Non-pigmented ciliary epithelial cell (primary cell): Measurements from ENCODE around the gene MMP21.

Experiments
- DNase-seq: peaks from one replicate; pipeline ENCODE4 v3.0.0-alpha.2; 2010; ENCODE audit warnings: low read depth

MMP21 gene, protein sequence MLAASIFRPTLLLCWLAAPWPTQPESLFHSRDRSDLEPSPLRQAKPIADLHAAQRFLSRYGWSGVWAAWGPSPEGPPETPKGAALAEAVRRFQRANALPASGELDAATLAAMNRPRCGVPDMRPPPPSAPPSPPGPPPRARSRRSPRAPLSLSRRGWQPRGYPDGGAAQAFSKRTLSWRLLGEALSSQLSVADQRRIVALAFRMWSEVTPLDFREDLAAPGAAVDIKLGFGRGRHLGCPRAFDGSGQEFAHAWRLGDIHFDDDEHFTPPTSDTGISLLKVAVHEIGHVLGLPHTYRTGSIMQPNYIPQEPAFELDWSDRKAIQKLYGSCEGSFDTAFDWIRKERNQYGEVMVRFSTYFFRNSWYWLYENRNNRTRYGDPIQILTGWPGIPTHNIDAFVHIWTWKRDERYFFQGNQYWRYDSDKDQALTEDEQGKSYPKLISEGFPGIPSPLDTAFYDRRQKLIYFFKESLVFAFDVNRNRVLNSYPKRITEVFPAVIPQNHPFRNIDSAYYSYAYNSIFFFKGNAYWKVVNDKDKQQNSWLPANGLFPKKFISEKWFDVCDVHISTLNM

DNA sequence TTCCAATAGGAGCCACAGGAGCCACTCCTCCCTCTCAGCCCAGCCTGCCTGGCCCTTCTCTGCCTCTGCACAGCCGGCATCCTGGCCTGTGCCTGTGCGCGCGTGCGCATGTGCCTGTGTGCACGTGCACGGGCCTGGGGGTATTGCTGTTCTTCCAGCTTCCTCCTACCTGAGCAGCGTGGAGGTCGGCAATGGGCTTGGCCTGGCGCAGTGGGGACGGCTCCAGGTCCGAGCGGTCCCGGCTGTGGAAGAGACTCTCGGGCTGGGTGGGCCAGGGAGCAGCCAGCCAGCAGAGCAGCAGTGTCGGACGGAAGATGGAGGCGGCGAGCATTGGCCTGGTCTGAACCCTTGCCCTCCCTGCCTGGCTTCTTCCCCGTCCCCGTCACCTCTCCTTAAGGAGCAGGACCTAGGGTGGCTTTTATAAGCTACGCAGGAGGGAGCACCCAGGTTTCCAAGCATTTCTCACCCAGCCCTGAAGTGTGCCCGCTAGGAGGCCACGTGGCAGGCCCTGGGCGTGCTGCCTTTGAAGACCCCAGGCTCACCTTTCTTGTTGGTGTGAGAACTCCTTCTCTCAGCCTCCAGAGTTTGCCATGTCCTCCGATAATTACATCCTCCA is at the start of gene MMP21:
Gene MMP21, minus strand, starts transcription at position 331 of the 616 bp plus-strand sequence. Its CDS starts 0 bp downstream, at position 331.
- no peak for DNase-seq

DNA sequence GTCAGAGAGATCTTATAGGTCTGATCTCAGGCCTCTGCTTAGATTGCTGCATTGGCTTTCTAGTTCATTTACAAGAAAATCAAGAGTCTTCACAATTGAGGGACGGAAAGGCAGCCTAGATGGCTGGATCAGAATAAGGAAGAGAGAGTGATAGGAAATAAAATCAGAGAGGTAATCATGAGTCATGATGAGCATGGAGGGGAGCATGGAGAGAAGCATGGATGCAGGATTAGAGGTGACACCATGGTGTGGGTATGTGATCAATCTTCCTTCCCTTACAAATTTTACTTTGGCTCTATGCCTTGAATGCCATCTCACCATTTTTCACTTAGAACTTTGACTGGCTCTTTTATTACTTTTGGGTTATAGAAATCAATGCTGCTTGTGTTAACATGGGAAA is 49.1 kb upstream of the MMP21 start:
- DNase-seq, result peak; percentile 15

DNA sequence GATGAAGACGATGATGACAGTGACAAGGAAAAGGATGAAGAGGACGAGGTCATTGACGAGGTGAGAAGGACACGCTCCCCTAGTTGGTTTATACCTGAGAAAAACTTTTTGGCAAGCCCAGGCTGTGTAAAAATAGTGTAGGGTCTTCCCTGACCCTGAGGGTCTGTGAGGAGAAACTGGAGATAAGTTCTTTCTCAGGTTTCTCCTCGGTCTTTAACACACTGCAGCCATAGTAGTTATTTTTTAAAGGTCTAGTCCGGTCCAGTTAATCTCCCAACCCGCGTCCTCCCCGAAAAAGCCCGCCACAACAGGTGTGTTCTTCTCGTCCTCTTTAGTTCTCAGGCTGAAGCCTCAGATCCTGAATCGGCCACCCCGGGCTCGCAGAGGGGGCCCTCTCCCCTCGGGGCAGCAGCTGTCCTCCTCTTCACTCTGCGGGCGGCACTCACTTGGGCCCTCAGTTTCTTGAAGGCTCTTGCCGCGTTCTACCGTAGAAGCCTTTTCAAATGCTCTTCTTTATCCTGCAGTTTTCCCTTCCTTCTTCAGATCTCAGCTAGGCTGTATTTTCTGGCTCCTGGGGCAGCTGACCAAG is 48.1 kb upstream of the MMP21 start:
- DNase-seq, result no peak

DNA sequence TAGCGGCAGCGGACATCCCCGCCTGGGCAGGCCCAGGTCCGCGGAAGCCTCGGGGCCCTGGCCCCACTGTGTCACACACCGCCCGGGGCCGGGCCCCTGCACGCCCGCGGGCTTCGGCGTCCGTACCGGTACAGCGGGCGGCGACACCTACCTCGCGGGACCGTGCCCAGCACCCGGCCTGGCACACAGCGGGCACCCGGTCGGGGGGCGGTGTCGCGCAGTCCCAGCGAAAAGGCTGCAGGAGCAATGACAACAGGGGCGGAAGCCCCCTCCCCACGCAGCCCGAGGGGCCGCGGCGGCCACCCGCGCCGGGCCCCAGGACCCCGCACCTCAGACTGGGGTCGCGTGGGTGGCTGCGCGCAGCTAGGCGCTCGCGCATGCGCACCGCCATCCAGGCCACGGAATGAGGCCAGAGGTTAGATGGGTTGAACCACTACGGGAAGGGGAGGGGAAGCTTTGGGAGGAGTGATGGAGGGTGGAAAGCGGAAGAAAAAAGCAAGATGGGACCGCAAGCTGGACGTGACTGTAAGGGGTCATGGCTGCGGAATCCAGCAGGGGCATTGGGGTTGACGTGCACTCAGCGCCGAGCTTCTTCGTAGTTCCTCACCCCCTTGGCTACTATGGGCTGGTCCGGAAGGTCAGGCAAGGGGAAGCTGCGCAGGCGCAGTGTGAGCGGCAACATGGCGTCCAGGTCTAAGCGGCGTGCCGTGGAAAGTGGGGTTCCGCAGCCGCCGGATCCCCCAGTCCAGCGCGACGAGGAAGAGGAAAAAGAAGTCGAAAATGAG is 47.4 kb upstream of the MMP21 start, which contains the start of the genes BCCIP and UROS:
Gene BCCIP, plus strand, starts transcription at position 669 of the 785 bp plus-strand sequence. Its CDS starts 12 bp downstream, at position 681.
Gene UROS, minus strand, starts transcription at position 381 of the 785 bp plus-strand sequence. CDS start 6,759 bp downstream, outside the sequence.
- DNase-seq, result peak; percentile 42

DNA sequence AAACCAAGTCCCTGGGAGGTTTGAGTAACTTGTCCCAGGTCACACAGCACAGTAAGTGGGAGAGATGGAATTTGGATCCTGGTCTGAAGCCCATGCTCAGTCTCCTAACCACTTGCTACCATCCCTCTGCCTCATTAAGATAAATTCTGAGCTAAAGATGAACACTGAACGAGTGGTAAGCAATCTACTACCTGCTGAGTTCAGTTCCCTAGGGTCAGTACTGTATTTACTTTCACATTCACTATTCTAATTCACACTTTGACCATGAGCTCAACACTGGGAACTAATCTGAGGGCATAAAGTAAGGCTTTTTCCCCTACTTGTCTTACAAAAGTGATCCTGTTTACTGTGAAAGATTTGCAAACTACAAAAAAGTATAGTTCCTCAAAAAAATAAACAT is 45.1 kb upstream of the MMP21 start:
- no peak for DNase-seq

DNA sequence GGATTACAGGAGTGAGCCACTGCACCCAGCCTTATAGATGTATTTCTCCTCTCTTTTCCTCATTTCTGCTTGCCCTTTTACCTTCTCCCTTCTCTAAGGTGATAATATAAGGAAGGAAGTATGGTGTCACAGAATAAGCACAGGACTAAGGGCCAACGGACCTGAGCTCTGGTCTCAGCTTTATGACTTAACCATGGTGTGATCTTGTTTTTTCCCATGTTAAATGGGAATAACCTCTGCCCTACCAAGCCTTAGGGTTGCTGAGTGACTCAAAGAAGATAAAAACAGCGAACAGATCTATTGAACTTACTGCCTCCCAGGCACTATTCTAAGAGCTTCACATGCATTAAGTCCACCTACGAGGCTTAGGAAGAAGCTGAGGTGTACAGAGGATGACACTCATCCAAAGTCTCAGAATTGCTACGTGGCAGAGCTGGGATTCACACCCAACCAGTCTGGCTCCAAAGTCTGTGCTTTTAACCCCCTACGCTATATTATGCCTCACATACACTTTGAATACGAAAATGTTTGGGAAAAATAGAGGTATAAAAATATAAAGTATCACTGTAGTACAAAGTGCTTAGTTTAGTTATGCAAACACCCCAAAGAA is 41.8 kb upstream of the MMP21 start:
- DNase-seq, result no peak

DNA sequence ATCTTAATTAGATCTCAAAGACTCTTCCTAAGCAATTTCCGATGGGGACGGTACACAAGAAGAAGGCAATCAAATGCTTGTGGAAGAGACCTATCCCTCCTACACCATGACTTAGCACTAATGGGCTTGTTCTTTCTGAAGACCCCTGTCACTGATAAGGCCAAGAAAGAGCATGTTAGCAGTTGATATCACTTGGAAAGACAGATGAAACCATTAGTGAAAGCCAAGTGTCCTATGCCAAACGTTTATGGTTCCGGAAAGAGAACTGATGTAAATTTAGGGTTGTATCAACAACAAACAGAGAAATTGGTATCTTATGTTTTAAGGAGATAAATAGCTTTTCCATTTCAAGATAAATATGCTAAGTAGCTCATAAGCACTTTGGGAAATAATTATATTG is 40.9 kb upstream of the MMP21 start:
- DNase-seq, result no peak

DNA sequence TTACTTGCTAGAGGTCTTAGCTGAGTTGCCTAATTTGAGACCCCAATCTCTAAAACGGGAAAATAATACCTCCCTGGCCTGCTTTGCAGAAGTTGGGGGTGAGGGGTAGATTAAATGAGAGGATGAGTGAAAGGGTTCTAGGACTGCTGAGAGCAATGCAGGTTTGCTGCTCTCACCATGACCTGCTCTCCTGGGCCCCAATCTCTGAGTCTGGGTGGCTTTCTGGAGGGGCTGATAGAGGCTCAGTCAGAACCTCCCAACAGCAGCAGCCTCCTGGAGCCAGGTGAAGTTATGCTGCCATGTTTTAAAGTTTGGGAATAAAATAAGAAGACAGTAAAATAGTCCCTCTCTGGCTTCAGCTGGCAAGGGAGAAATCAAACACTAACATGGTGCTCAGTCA is 40.1 kb upstream of the MMP21 start:
- DNase-seq, result no peak

DNA sequence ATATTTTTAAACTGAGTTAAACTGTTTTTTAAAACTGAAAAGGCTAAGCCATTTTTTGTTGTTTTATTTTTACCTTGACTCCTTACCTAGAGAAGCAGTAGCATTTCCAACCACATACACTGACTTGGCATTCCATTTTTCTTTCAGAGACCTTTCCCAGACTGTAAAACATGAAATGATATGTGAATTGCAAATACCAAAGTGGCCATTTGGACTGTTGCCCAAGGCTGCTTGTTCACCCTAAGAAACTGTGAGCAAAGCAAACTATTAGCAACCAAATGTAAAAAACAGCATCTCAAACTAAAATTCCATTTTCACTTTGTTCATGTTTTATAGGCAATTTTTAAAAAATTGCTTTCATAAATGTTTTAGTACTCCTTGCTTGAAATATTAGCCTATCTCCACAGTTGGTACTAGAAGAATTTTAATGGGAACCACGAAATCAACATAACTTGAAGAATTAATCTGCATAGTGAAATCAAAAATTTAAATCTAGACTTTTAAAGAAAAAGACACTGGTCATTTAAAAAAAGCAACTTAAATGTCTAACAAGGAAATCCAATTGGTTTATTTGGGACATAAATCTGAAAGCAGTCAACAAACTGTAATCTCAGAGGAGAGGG is 36.6 kb upstream of the MMP21 start:
- peak; percentile 30 for DNase-seq

DNA sequence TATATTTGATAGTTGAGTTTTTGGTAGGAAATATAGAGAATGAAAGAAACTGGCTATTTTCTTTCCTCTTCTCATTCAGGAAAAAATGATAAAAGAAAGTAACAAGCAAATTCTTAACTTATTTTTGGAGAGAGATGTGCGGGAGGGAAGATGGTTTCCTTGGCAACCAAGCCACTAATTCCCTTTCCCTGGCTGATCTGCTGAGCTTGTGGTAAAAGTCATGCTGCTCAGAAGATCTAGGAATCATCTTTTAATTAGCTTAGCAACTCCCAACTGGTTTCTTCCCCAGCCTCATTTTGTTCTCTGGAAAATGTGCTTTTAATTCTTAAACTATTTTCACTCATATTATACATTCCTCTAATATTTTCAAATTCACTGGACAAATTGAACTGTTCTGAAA is 35.6 kb upstream of the MMP21 start:
- no peak for DNase-seq

DNA sequence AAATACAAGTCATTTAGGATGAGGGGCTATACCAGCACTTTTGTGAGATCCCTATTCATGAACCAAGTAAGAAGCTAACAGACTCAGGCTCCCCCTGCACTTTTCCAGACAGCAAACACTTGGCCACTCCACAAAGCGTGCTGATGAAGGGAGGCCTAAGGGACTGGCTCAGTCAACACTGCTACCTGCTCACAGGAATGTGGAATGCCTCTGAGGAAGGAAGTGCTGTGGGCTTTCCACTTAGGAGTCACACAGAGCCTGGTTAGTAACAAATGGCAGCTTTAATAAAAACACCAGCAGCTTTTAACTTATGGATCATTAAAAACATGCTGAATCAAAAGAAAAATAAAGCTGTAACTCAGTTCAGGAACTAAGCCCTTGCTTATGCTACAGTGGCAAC is 32.4 kb upstream of the MMP21 start:
- no peak for DNase-seq

DNA sequence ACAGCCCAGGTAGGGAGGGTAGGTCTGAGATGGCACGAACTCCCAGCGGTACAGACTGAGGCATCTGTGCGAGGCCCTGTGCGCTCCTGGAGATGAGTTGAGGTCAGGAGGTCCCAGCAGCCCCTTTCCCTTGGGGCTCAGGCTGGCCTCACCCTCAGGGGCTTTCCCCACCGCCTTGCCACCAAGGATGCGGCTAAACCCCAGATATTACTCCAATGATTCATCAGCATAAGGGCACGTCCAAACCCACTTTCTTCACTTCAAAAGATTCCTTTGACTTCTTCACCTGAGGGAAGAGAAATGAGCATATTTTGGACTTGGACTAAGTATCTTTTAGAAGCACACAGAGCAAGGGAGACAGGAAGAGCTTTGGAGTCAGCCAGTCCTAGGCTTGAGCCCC is 27.1 kb upstream of the MMP21 start:
- no peak for DNase-seq

DNA sequence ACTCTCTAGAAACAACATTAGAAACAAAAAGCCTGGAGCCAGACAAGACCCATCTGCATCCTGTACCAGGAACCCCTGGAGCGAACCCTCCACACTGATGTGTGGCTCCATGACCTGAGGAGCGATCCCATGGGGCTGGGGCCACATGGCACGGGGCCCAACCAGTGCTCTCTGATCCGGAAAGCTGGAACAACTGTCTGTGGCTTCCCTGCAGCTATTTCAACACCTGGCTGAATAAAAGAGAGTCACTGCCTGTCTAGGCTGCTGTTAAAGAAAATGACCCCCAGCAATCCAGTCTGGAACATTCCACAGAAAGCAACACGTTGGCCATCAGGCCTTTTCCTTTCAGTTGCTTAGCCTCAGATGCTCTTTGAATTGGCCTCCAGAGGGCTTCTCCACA is 26.5 kb upstream of the MMP21 start:
- no peak for DNase-seq

DNA sequence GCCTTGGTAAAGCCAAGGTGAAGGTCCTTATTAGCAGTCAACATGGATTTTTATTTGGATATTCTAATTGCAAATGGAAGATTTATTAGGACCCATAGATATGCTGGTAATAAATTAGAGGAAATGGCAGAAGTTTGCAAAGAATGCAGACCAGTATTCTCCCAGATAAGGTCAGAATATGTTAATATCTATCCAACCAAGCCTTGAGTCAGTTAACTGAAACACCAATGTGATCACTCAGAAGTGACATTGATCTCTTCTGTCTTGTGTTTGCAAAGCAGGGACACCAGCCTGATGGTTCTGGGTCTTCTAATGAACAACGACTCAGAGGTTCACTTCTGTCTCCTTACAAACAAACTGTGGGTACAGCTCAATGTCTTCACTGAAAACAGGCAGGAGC is 26.0 kb upstream of the MMP21 start:
- DNase-seq, result no peak

DNA sequence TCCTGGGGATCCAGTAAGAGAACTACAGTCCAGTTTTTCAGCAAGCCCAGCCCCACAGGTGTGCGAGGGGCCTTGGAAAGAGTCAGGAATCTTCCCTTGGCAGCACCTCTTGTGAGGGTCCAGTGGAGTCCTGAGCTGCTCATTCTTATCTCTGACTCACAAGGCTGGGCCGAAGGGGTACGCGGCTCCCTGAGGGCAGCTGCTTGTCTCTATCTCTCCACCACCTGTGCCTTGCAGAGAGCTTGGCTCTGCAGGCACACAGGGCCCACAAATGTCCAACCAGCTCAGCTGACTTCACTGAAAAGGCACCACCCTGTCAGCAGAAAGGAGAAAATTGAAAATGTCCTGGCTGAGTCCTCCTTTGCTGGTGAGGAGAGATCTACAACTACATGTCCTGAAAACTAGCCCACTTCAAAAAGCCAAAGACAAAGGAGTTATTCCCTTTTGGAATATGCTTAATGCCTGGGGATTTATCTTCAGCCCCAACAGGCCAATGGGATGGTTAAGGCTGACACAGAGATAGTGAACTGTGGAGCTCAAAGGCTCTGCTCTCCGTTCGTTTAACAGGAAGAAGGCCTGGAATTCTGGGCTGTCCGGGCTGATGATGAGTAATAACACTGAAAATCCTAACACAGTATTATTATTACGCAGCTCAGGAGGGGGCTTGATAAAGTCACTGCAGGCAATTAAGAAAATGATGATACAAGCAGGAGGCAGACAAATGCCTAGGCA is 24.0 kb upstream of the MMP21 start:
- no peak for DNase-seq

DNA sequence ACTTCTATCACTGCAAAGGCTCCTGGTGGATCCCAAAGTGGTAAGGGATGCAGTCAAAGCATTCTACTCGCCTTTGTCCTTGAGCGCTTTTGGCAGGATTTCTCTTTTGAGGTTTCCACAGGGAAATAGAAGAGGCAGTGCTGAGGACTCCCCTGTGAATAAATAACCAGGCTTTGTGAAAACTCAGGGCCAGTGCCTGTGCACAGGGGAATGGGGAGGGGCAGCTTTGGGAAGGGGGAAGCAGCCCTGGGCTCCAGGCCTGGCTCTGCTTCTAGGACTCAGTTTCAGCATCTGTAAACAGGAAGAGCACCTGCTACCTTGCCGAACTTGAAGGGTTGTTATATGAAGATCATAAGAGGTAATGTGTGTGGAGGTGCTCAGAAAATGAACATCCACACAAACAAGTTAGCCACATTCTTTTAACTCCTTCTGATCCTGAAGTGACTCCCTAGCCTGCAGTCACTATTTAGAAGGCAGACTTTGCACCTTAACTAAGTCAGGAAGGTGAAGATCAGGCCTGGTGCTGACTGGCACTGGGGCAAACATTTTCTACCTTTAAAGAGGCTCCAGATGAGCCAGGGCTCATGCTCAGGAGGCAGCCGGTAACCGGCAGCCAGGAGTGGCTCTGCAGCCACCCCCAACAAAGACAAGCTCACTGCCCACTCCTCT is 22.5 kb upstream of the MMP21 start:
- no peak for DNase-seq

DNA sequence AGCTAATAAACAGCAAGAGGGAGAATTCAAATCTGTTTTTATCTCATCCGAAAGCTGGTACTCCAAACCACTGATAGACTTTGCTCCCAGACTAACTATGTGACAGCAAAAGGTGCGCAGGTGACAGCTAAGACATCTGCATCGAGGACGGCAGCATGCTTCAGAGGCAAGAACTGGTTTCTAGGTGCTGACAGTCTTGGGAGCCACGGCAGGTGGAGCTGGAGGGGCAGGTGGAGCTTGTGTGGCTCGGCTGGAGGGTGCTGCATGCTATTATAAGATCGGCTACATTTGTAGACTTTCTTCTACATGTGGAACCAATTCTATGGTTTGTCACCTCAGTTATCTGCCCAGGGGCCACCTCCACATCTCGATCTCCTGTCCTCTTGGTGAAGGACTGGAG is 21.8 kb upstream of the MMP21 start:
- DNase-seq, result no peak

DNA sequence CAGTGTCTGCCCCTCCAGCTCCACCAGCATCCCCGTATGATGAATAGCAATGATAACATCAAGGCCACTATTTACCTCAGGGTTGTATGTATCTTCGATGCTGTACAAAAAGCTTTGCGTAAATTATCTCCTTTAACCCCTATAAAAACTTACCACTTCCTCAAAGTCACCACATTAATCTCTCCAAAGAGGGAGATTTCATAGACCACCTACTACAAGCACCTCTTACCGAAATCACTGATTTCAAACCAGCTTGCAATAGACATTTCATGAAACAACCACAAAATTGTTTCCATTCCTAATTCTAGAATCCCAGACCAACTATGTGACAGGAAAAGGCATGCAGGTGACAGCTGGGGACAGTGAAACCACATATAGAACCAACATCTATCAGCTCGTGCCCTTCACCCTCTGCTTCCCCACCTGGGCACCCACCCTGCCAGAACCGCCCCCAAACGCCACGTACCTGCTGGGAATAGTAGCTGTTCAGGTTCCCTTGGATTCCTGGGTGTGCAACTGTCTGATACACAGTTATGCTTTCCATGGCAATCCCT is 20.1 kb upstream of the MMP21 start:
- no peak for DNase-seq

DNA sequence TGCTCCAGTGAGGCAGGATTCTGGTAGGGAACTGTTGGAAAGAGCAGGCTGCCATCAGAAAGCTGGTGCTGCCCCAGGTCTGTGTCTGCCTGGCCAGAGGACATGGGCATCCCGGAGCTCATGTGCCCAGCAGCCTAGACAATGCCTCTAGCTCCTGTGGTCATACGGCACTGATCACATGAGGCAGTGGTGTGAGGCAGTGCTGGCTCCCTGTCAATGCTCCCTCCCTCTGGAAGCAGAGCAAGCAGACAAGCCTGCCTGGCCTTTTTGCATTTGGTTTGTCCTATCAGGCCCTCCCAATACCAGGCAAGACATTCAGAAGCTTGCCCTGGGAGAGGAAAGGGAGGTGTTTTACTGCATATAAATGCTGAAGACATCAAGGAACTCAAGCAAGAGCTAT is 19.5 kb upstream of the MMP21 start:
- DNase-seq, result no peak
